HG02763 (cell line): ENCODE results near the gene GTF2I.
"Not testable (repeated sequence)": the region's sequence is repeated elsewhere in the genome, so short reads cannot be mapped to it uniquely, and the experiment has no call there.

ENCODE experiments used
- ATAC-seq: cut with Tn5 transposase; IDR thresholded peaks from one replicate; pipeline ENCODE4 v1.9.1; 2021; ENCODE audit warnings: mild to moderate bottlenecking, moderate library complexity; ENCODE audit not compliant: unreplicated experiment

The GTF2I gene

GRCh38 chr7:74657692-74658177, at the start of gene GTF2I:
GTF2I (plus strand) TSS chr7:74657718; CDS start chr7:74689129, 31,411 bp downstream.
- ATAC-seq: peak; percentile 17

GRCh38 chr7:74612015-74612829, 45.3 kb upstream of the GTF2I start:
- no peak for ATAC-seq

GRCh38 chr7:74615933-74616780, 41.4 kb upstream of the GTF2I start:
- ATAC-seq: no peak

GRCh38 chr7:74617180-74617744, 40.3 kb upstream of the GTF2I start:
- no peak for ATAC-seq

- no peak for ATAC-seq
Observed at GRCh38 chr7:74619235-74619860, 38.2 kb upstream of the GTF2I start.

- no peak for ATAC-seq
Observed at GRCh38 chr7:74622228-74622749, 35.2 kb upstream of the GTF2I start.

- no peak for ATAC-seq
Observed at GRCh38 chr7:74623135-74623534, 34.4 kb upstream of the GTF2I start.

GRCh38 chr7:74625446-74625845, 32.1 kb upstream of the GTF2I start:
- ATAC-seq: no peak

GRCh38 chr7:74627661-74628411, 29.7 kb upstream of the GTF2I start:
- ATAC-seq: no peak

- no peak for ATAC-seq
Observed at GRCh38 chr7:74632505-74632904, 25.0 kb upstream of the GTF2I start.

- ATAC-seq: no peak
Observed at GRCh38 chr7:74633451-74633921, 24.0 kb upstream of the GTF2I start.

- no peak for ATAC-seq
Observed at GRCh38 chr7:74637745-74638144, 19.8 kb upstream of the GTF2I start.

- ATAC-seq: peak; percentile 90
Observed at GRCh38 chr7:74650055-74650454, 7.5 kb upstream of the GTF2I start.

GRCh38 chr7:74650493-74651132, 6.9 kb upstream of the GTF2I start:
- peak; percentile 43 for ATAC-seq

- not testable (repeated sequence) for ATAC-seq
Observed at GRCh38 chr7:74651133-74651504, 6.4 kb upstream of the GTF2I start.

GRCh38 chr7:74653686-74654181, 3.8 kb upstream of the GTF2I start:
- ATAC-seq: no peak

GRCh38 chr7:74654811-74655210, 2.7 kb upstream of the GTF2I start:
- ATAC-seq: no peak

- ATAC-seq: no peak
Observed at GRCh38 chr7:74655324-74655723, 2.2 kb upstream of the GTF2I start.

GRCh38 chr7:74655768-74656440, 1.6 kb upstream of the GTF2I start:
- no peak for ATAC-seq
